ENCODE measurements around the gene RAB3GAP2. TPM values are rescaled to one million over a fixed set of nuclear protein-coding genes. Genes with fewer than 3 reads are reported as not detected.

RAB3GAP2 gene
- total and polyA plus RNA-seq, 2 donors (not counting 1 experiment from before 2014, with no cell fraction given) = 16.9 to 70.5 TPM

GRCh38 chr1:220166853-220167252, 105.4 kb downstream of the RAB3GAP2 start:
- TF ChIP-seq EZH2 (IDR thresholded peaks at IDR 0.05; ENCODE audit: borderline replicate concordance, insufficient read depth, low read depth, low read length, poor library complexity, severe bottlenecking) (no peak), CTCF (IDR thresholded peaks at IDR 0.05) (no peak)
- ChIA-PET CTCF (interaction anchor here (0.6 kb wide), 1 partner anchor 501 kb away, joined by 3 read pairs; no protein-coding TSS in a partner anchor), POLR2A (no interaction called here)
- Histone ChIP-seq H3K4me1 (ENCODE audit: control insufficient read depth in 2 of 2, insufficient read depth in 2 of 2, low read length in 2 of 2) (no peaks in the 10 kb centered on the region), H3K27ac (ENCODE audit: low read length in 2 of 2) (no peak overlapping the region), H3K27me3 (replicated peaks in 1 of 4; ENCODE audit: control extremely low read depth in 1 of 4, control insufficient read depth in 3 of 4, insufficient read depth in 4 of 4, low read length in 3 of 4) (no peaks in the 10 kb centered on the region), H3K79me2 (ENCODE audit: control insufficient read depth, insufficient read depth, low read length) (no peaks in the 10 kb centered on the region), H3K9ac (ENCODE audit: low read length) (no peak overlapping the region), H2AFZ (ENCODE audit: insufficient read depth, low read depth, low read length, poor library complexity, severe bottlenecking) (no peak overlapping the region), H3K4me2 (replicated peaks; ENCODE audit: low read depth, low read length, poor library complexity, severe bottlenecking) (no peak overlapping the region), H3K36me3 (replicated peaks in 1 of 2; ENCODE audit: control extremely low read depth in 1 of 2, control insufficient read depth in 1 of 2, extremely low read depth in 1 of 2, insufficient read depth in 2 of 2, low read length in 1 of 2) (peaks cover 17 to 52% of the 10 kb centered on the region in 2 experiments), H3K9me3 (ENCODE audit: control extremely low read depth in 1 of 3, control insufficient read depth in 2 of 3, insufficient read depth in 1 of 3, low read length in 2 of 3) (no peaks in the 10 kb centered on the region), H4K20me1 (ENCODE audit: control insufficient read depth, insufficient read depth, low read length, poor library complexity, severe bottlenecking) (no peaks in the 10 kb centered on the region), H3K4me3 (ENCODE audit: control extremely low read depth in 1 of 5, extremely low read depth in 1 of 5, insufficient read depth in 1 of 5, low read depth in 2 of 5, low read length in 4 of 5) (no peak overlapping the region)
- H3K4me1 Mint-ChIP-seq = no peaks in the 10 kb centered on the region
- no peak overlapping the region for H3K27ac Mint-ChIP-seq
- no peaks in the 10 kb centered on the region for H3K9me3 Mint-ChIP-seq (ENCODE audit: insufficient read depth)
- WGBS (ENCODE audit: insufficient coverage) = no CpG with 5 or more reads among the region's 4 CpGs
- intact Hi-C loops (cut with micrococcal nuclease) = no loop called here
- ATAC-seq (ENCODE audit: low read depth) (no peak), DNase-seq (no peak)
- no peak overlapping the region for H3K4me3 Mint-ChIP-seq
- H3K27me3 Mint-ChIP-seq = no peaks in the 10 kb centered on the region

- no peak overlapping the region for H3K27ac Mint-ChIP-seq
- no peaks in the 10 kb centered on the region for H3K9me3 Mint-ChIP-seq (ENCODE audit: insufficient read depth)
- CTCF ChIA-PET = interaction anchor here (1.0 kb wide), 1 partner anchor 15 kb away, joined by 4 read pairs; no protein-coding TSS in a partner anchor
- Histone ChIP-seq H4K20me1 (ENCODE audit: control insufficient read depth, insufficient read depth, low read length, poor library complexity, severe bottlenecking) (no peaks in the 10 kb centered on the region), H3K4me1 (ENCODE audit: control insufficient read depth in 2 of 2, insufficient read depth in 2 of 2, low read length in 2 of 2) (no peaks in the 10 kb centered on the region), H3K4me2 (replicated peaks; ENCODE audit: low read depth, low read length, poor library complexity, severe bottlenecking) (no peak overlapping the region), H2AFZ (ENCODE audit: insufficient read depth, low read depth, low read length, poor library complexity, severe bottlenecking) (no peak overlapping the region), H3K4me3 (ENCODE audit: control extremely low read depth in 1 of 5, extremely low read depth in 1 of 5, insufficient read depth in 1 of 5, low read depth in 2 of 5, low read length in 4 of 5) (no peak overlapping the region), H3K36me3 (replicated peaks in 1 of 2; ENCODE audit: control extremely low read depth in 1 of 2, control insufficient read depth in 1 of 2, extremely low read depth in 1 of 2, insufficient read depth in 2 of 2, low read length in 1 of 2) (peaks cover 21 to 52% of the 10 kb centered on the region in 2 experiments), H3K27me3 (replicated peaks in 1 of 4; ENCODE audit: control extremely low read depth in 1 of 4, control insufficient read depth in 3 of 4, insufficient read depth in 4 of 4, low read length in 3 of 4) (no peaks in the 10 kb centered on the region), H3K79me2 (ENCODE audit: control insufficient read depth, insufficient read depth, low read length) (no peaks in the 10 kb centered on the region), H3K9me3 (ENCODE audit: control extremely low read depth in 1 of 3, control insufficient read depth in 2 of 3, insufficient read depth in 1 of 3, low read length in 2 of 3) (no peaks in the 10 kb centered on the region), H3K27ac (ENCODE audit: low read length in 2 of 2) (no peak overlapping the region), H3K9ac (ENCODE audit: low read length) (no peak overlapping the region)
- POLR2A ChIA-PET = no interaction called here
- TF ChIP-seq CTCF (IDR thresholded peaks at IDR 0.05) (no peak), EZH2 (IDR thresholded peaks at IDR 0.05; ENCODE audit: borderline replicate concordance, insufficient read depth, low read depth, low read length, poor library complexity, severe bottlenecking) (no peak)
- WGBS (ENCODE audit: insufficient coverage) = no CpG with 5 or more reads among the region's 2 CpGs
- no peaks in the 10 kb centered on the region for H3K27me3 Mint-ChIP-seq
- ATAC-seq (ENCODE audit: low read depth) = no peak
- no peaks in the 10 kb centered on the region for H3K4me1 Mint-ChIP-seq
- DNase-seq = no peak
- no peak overlapping the region for H3K4me3 Mint-ChIP-seq
- intact Hi-C loops (cut with micrococcal nuclease) = no loop called here
Observed at GRCh38 chr1:220164517-220164916, 107.7 kb downstream of the RAB3GAP2 start.

Data from B cell (primary cell).